Rectal smooth muscle tissue (tissue), 1 donor: Measurements from ENCODE around the gene MSX1.

ENCODE experiments used
- H3K27ac ChIP-seq: one replicate; pipeline ENCODE4 v1.7.0; 2013; ENCODE audit warnings: low read depth, low read length, inconsistent platforms
- H3K27me3 ChIP-seq: one replicate; pipeline ENCODE4 v1.7.0; 2013; ENCODE audit warnings: low read length; ENCODE audit not compliant: control insufficient read depth, insufficient read depth
- H3K36me3 ChIP-seq: one replicate; pipeline ENCODE4 v1.7.0; 2013; ENCODE audit warnings: low read length; ENCODE audit not compliant: control insufficient read depth, insufficient read depth
- H3K4me1 ChIP-seq: one replicate; pipeline ENCODE4 v1.7.0; 2013; ENCODE audit warnings: low read length; ENCODE audit not compliant: control insufficient read depth, insufficient read depth
- H3K4me3 ChIP-seq: one replicate; pipeline ENCODE4 v1.7.0; 2013; ENCODE audit warnings: low read length
- H3K9ac ChIP-seq: one replicate; pipeline ENCODE4 v1.7.0; 2013; ENCODE audit warnings: low read length

The MSX1 gene

DNA sequence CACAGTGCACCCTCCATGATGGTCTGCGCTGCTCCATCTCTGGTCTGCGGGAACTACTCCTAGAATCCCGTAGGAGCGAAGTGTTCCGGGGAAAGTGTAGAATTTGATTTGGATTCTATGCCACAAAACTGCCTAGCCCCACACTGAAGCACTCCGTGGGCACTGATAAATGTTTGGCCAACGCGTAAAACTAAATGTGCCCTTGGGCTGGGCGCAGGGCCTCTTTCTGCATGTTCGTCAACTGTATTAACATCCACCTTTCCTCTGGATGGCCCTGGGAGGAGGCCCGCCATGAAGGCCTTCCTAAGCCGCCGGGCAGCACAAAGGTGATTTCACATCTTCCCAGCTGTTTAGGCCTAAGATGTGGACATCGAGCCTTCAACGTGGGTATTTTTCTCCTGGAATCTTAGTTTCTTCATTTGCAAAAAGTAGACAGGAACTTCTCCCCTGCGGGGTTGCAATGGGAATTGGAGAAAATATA, 2.6 kb downstream of the MSX1 start:
- H3K27me3 ChIP-seq: peaks cover 79% of the 10 kb centered on the region
- no peak overlapping the region for H3K27ac ChIP-seq
- no peaks in the 10 kb centered on the region for H3K4me1 ChIP-seq
- no peak overlapping the region for H3K4me3 ChIP-seq
- no peak overlapping the region for H3K9ac ChIP-seq
- no peaks in the 10 kb centered on the region for H3K36me3 ChIP-seq

DNA sequence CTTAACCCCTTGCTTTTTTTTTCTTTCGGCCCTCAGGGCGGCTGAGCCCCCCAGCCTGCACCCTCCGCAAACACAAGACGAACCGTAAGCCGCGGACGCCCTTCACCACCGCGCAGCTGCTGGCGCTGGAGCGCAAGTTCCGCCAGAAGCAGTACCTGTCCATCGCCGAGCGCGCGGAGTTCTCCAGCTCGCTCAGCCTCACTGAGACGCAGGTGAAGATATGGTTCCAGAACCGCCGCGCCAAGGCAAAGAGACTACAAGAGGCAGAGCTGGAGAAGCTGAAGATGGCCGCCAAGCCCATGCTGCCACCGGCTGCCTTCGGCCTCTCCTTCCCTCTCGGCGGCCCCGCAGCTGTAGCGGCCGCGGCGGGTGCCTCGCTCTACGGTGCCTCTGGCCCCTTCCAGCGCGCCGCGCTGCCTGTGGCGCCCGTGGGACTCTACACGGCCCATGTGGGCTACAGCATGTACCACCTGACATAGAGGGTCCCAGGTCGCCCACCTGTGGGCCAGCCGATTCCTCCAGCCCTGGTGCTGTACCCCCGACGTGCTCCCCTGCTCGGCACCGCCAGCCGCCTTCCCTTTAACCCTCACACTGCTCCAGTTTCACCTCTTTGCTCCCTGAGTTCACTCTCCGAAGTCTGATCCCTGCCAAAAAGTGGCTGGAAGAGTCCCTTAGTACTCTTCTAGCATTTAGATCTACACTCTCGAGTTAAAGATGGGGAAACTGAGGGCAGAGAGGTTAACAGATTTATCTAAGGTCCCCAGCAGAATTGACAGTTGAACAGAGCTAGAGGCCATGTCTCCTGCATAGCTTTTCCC, 3.4 kb downstream of the MSX1 start:
- H3K9ac ChIP-seq: no peak overlapping the region
- H3K4me1 ChIP-seq: no peaks in the 10 kb centered on the region
- peaks cover 75% of the 10 kb centered on the region for H3K27me3 ChIP-seq
- no peaks in the 10 kb centered on the region for H3K36me3 ChIP-seq
- H3K4me3 ChIP-seq: no peak overlapping the region
- no peak overlapping the region for H3K27ac ChIP-seq

DNA sequence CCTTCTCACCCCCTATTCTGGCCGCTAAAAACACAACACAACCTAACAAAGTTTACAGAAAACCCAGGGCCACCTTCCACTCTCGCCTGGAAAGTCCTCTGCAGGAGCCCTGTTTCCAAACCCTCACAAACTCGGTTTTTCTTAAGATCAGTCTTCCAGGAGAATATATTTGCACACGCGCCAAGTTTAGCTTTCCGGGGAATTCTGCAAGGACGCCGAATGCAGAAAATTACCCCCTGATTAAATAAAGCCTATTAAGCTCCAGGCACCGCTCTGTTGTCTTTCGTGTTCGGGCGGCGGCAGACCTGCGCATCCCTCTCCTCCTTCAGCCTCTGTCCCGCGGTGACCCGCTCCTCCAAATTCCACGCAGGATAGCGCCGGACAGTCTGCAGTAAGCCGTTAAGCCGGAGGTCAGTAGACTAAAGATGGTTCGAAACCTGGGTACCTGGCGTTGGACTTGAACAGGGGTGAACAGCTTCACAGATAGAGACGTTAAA, 5.0 kb downstream of the MSX1 start:
- Histone ChIP-seq H3K27ac (no peak overlapping the region), H3K9ac (no peak overlapping the region), H3K4me3 (no peak overlapping the region), H3K4me1 (no peaks in the 10 kb centered on the region), H3K27me3 (peaks cover 82% of the 10 kb centered on the region), H3K36me3 (no peaks in the 10 kb centered on the region)

DNA sequence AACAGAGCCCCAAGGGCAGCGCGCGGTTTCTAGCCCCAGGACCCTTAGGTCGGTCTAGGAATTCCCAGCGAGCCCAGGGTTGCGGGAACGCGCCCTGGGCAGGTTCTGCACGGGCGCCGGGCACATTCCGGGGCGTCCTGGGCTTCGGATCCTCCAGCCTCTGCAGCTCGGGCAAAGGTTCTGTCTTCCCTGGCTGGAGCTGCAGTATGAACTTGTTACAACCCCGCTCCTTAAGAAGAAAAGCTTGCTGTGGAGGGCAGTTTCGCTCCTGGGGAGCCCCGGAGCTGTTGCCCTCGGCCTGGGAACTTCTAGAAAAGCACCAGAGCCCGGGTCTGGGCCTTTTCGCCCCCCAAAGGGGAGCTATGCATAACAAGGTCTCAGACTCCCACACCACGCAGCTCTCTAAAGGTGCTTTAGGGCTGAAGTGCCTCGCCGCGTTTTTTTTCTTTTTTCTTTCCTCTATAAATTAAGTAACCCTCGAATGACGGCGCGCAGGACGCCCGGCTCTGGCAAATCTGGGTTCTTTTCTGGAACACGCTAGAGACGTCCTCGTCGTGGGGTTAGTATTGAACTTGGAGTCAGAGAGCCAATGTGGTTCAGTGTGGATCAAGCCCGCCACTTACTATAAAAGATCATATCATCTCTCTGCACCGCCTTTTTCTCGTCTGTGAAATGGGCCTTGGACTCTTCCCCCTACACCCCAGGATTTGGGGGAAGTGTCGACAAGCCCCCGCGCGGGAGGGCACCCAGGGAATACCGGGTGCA, 5.7 kb downstream of the MSX1 start:
- H3K4me1 ChIP-seq: no peaks in the 10 kb centered on the region
- H3K4me3 ChIP-seq: no peak overlapping the region
- no peak overlapping the region for H3K9ac ChIP-seq
- H3K27me3 ChIP-seq: peaks cover 84% of the 10 kb centered on the region
- no peaks in the 10 kb centered on the region for H3K36me3 ChIP-seq
- H3K27ac ChIP-seq: no peak overlapping the region

DNA sequence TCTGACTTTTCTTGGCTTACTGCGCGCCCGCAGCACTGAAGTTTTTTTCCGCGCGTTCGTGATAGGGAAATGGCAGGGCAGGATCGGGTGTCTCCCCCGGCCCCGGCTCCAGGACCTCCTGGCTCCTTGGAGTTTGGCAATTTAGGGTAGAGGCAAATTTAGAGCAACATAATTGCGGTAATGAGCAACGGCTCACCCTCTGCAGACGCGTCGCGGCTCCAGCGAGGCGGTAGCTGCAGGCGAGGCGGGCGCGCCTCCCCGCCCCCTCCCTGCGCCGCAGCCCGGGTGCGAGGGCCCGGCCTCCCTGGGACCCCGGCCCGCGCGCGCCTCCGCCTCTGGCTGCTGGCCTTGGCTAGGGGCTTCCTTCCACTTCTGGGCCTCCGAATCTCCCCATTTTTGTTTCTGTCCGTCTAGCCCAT, 6.2 kb downstream of the MSX1 start:
- Histone ChIP-seq H3K9ac (no peak overlapping the region), H3K4me1 (no peaks in the 10 kb centered on the region), H3K36me3 (no peaks in the 10 kb centered on the region), H3K4me3 (peak overlapping the region; percentile 19), H3K27me3 (peaks cover 83% of the 10 kb centered on the region), H3K27ac (no peak overlapping the region)

DNA sequence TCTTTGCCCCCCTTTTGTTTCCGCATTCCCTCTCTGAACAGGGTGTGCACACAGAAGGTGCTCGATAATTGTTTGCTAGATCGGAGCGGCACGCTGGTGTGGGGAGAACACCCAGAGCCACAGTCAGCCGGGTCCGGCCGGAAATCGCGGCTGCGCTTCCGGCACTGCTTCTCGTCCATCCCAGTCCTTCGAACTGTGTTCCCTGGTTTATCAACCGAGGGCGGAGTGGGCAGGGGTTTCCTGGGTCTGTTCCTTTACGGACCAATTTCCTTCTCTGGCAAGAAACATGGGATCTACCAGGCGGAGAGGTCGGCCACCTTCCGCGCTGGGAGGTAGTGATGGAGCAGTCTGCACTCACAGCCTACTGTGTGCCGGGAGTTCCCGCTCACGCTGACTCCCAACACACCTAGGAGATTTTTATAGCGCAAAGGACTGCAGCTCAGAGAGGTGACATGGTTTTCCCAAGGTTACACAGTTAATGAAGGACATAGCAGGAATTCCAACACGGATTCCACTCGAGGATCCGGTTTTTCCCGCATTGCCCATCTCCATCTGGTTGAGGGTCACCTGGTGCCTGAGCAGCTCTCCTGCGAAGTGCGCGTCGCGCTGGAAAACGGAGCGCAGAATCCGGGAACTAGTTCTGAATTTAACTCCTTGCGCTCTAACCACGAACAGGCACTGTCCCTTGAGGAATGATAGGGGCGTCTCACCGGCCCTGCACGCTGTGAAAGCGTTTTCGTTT, 6.8 kb downstream of the MSX1 start:
- peak overlapping the region; percentile 33 for H3K4me3 ChIP-seq
- H3K4me1 ChIP-seq: no peaks in the 10 kb centered on the region

DNA sequence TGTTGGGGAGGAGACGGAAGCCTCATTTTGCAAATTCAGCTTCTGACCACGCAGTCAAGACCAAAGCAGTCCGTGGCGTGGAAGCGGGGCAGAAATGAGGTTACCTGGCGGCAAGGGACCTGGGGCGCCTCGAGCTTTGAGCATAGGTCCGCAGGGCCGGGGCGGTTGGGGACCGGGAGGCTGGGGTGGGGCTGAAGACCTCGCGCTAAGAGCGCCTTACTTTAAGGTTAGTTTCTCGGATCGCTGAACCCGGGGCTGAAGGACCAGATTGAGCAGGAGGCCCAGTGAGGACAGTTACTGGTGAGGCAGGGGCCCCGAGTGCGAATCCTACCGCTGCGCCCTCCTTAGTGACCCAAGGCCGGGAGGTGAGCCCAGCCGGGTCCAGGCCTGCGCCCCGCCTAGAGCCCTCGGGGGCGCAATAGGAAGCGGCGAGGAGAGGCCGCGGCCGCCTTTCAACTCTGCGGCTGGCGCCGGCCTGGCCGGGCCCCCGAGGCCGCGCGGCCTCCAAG, 7.5 kb downstream of the MSX1 start:
- H3K4me3 ChIP-seq: peak overlapping the region; percentile 33

More for the DNA sequence above, 6.8 kb downstream of the MSX1 start:
- H3K9ac ChIP-seq: no peak overlapping the region
- H3K27ac ChIP-seq: no peak overlapping the region
- H3K27me3 ChIP-seq: peaks cover 84% of the 10 kb centered on the region
- H3K36me3 ChIP-seq: no peaks in the 10 kb centered on the region

DNA sequence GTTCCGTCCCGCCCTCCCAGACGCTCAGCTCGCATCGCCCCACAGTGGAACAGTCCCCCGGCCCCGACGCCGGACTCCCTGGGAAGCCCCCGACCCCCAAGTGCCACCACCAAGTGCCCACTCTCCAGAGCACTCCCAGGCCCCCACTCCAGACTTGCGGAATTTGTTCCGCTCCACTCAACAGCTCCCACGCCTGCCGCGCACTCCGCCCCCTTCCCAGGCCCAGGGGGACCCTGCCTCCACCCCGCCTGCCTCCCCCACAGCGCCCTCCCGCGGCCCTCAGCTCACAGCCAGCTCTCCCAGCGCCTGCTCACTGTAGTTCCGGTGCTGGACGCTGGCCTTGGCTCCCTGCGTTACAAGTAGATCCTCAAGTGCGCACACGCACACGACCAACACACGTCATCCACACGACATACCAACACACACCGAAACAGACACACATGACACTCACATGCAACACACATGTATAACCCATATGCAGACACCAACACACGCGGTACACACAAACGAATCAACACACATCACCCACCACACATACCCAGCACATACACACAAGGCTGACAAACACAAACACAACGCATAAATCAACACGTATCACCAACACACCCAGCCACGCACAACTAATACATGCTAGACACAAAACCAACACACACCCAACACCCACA, 8.0 kb downstream of the MSX1 start:
- H3K27ac ChIP-seq: no peak overlapping the region

More for the DNA sequence above, 7.5 kb downstream of the MSX1 start:
- Histone ChIP-seq H3K27me3 (peaks cover 84% of the 10 kb centered on the region), H3K4me1 (no peaks in the 10 kb centered on the region), H3K36me3 (no peaks in the 10 kb centered on the region), H3K9ac (no peak overlapping the region), H3K27ac (no peak overlapping the region)

DNA sequence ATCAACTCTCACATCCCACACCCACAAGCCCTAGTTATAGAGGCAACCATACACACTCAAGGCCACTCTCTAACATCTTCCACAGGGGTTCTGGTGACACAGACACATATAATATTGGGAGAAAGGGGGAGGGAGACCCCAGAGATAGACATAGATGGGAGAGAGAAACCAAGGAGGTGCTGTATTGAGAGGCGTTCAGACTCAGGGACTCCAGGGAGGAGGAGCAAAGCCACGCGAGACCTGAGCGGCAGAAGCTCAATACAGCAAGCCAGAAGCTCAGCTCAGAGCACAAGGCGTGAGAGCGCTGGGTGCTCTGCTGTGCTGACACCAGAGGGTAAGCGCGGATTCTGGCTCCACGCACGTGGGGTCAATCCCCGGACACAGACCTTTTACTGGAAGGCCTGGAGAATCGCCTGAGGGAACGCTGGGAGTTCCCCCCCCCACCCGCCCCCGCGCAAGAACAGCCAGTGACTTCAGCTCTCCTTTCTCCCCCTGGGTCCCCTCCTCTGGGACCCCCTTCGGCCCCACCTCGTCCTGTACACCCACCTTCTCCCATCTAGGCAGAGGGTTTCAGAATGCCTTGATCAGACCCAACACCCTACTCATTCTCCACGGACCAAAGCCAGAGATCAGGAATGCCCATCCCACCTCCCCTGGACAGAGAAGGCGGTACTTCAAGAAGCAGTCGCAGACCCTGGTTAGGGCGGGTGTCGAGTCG, 8.7 kb downstream of the MSX1 start:
- no peaks in the 10 kb centered on the region for H3K4me1 ChIP-seq
- no peak overlapping the region for H3K4me3 ChIP-seq
- no peak overlapping the region for H3K27ac ChIP-seq
- peaks cover 83% of the 10 kb centered on the region for H3K27me3 ChIP-seq
- no peaks in the 10 kb centered on the region for H3K36me3 ChIP-seq
- no peak overlapping the region for H3K9ac ChIP-seq

More for the DNA sequence above, 8.0 kb downstream of the MSX1 start:
- no peak overlapping the region for H3K4me3 ChIP-seq
- no peaks in the 10 kb centered on the region for H3K36me3 ChIP-seq
- no peaks in the 10 kb centered on the region for H3K4me1 ChIP-seq
- no peak overlapping the region for H3K9ac ChIP-seq
- H3K27me3 ChIP-seq: peaks cover 83% of the 10 kb centered on the region

DNA sequence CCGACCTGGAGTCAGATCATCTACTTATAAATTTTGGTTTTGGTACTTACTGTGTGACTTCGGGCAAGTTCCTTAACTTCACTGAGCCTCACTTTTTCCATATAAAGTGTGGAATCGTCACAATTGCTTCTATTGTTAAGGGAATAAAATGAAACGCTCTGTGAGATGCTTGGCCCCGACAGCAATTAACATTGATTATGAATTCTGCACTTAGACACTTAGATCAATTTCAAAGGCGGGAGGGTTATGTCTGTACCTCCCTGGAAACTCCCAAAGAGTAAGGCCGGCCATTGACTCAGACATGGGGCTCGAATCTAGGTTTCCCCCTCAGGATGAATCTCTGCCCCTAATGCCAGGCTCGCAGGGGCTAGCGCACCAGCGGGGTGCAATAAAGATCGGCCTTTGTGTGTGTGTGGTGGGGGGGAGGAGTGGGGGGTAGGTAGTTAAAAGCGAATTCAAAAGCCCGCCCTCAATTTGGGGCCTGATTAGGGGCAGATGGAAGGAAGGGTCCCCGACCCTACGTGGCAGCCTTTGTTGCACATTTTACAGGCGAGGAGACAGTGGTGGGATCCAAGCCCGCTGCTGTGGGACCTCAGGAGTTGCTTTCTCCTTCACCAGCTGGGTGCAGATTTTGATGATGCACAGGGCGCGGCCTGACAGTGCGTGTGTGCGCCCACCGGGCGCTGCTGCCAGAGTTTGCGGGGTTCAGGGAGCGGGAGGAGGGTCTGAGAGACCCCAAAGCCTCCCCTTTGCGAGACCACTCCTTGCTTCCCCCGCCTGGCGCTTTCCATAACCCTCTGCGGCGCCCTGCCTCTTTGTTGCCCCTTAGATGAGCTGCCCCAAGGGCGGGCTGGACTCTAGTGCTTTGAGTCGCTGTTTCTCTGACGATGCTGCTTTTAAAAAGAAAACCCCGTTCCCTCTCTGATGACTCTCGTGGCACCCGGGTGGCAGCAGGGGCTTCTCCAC, 9.6 kb downstream of the MSX1 start:
- H3K4me3 ChIP-seq: no peak overlapping the region
- H3K4me1 ChIP-seq: no peaks in the 10 kb centered on the region
- H3K36me3 ChIP-seq: no peaks in the 10 kb centered on the region
- no peak overlapping the region for H3K9ac ChIP-seq
- H3K27ac ChIP-seq: no peak overlapping the region
- H3K27me3 ChIP-seq: peaks cover 89% of the 10 kb centered on the region
